Measurements from ENCODE around the gene KHDC3L. TPM values are rescaled to one million over a fixed set of nuclear protein-coding genes. Genes with fewer than 3 reads are reported as not detected.

The KHDC3L gene
- total RNA-seq, 1 experiment from 2014 or later: not detected

DNA sequence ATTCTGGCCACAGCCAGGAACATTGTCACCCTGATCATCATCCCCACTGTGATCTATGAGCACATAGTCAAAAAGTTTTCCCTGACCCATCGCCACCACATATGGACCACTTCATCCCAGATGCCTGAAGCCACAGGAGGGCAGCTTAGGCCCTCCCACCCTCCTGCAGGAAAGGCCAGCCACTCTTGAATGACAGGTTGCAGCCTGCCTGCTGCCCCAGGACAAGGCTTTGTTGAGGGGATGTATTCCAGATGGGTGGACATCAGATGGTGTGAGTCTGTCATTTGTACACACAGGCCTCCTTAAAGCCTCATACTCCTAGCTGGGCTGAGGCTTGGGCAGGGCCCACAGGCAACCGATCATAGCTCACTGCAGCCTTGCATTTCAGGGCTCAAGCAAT lies 39.1 kb upstream of the KHDC3L start:
- Histone ChIP-seq H3K4me1 (ENCODE audit: control insufficient read depth, insufficient read depth, low read length) (no peaks in the 10 kb centered on the region), H3K36me3 (ENCODE audit: control insufficient read depth, insufficient read depth, low read length) (no peaks in the 10 kb centered on the region), H3K4me3 (ENCODE audit: low read depth in 2 of 2, low read length in 2 of 2) (no peak overlapping the region), H3K27me3 (ENCODE audit: control insufficient read depth, insufficient read depth, low read length) (no peaks in the 10 kb centered on the region), H3K27ac (ENCODE audit: low read length) (no peak overlapping the region), H3K9me3 (ENCODE audit: control insufficient read depth, insufficient read depth, low read depth, low read length) (no peaks in the 10 kb centered on the region)
- POLR2A ChIA-PET: interaction anchor here (0.6 kb wide), 1 partner anchor 65 kb away, joined by 11 read pairs; no protein-coding TSS in a partner anchor
- in situ Hi-C loops (cut with HindIII; ENCODE audit: low pct_unique_long_range_greater_than_20kb, low sequenced_read_pairs) (no loop called here), intact Hi-C loops (cut with micrococcal nuclease; ENCODE audit: unreplicated experiment) (loop anchor here (10.0 kb wide), 2 partner anchors 139 to 909 kb away; no protein-coding TSS in a partner anchor)
- CTCF ChIA-PET: interaction anchor here (0.9 kb wide), 1 partner anchor 193 kb away, joined by 3 read pairs; no protein-coding TSS in a partner anchor
- DNase-seq (ENCODE audit: low read depth, low spot score) (no peak), ATAC-seq (peak; percentile 25; the same call in 1 of the 2 replicates)
- TF ChIP-seq TCF7L2 (IDR thresholded peaks at IDR 0.05; ENCODE audit: low read depth, low read length) (no peak), CTCF (IDR thresholded peaks at IDR 0.05) (no peak), POLR2AphosphoS5 (IDR thresholded peaks at IDR 0.05; ENCODE audit: low read depth, low read length) (no peak), REST (IDR thresholded peaks at IDR 0.05; ENCODE audit: insufficient read depth in 1 of 2, low read depth in 2 of 2, low read length in 1 of 2) (no peak), SIN3A (IDR thresholded peaks at IDR 0.05; ENCODE audit: borderline replicate concordance, insufficient read depth, low read depth, low read length) (no peak)
- BruUV-seq (replicated peaks): no TSS peak

DNA sequence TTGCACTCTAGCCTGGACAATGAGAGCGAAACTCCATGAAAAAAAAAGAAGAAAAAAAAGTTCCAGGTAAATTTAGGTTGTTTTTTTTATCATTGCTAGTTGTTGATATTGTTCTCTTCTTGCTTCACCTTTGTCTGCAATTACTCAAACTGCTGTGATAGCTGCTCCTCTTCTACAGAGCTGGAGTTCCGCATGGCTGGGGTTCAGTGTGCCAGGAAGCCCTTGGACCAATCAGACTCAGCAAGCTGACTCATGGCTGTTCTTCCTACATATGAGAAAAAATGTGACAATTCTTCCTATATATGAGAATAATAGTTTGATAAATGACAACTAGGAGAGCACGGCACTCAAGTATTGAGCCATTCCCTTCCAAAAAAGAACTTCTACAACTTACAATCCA lies 36.8 kb upstream of the KHDC3L start:
- POLR2A ChIA-PET: no interaction called here
- no TSS peak for BruUV-seq (replicated peaks)
- Histone ChIP-seq H3K4me1 (ENCODE audit: control insufficient read depth, insufficient read depth, low read length) (no peaks in the 10 kb centered on the region), H3K36me3 (ENCODE audit: control insufficient read depth, insufficient read depth, low read length) (no peaks in the 10 kb centered on the region), H3K4me3 (ENCODE audit: low read depth in 2 of 2, low read length in 2 of 2) (no peak overlapping the region), H3K27ac (ENCODE audit: low read length) (no peak overlapping the region), H3K9me3 (ENCODE audit: control insufficient read depth, insufficient read depth, low read depth, low read length) (no peaks in the 10 kb centered on the region), H3K27me3 (ENCODE audit: control insufficient read depth, insufficient read depth, low read length) (no peaks in the 10 kb centered on the region)
- CTCF ChIA-PET: interaction anchor here (0.6 to 0.7 kb wide), 2 partner anchors 40 to 45 kb away, joined by 3 to 4 read pairs; no protein-coding TSS in a partner anchor
- no peak for ATAC-seq
- DNase-seq (ENCODE audit: low read depth, low spot score): no peak
- in situ Hi-C loops (cut with HindIII; ENCODE audit: low pct_unique_long_range_greater_than_20kb, low sequenced_read_pairs): no loop called here
- TF ChIP-seq REST (IDR thresholded peaks at IDR 0.05; ENCODE audit: insufficient read depth in 1 of 2, low read depth in 2 of 2, low read length in 1 of 2): no peak
- intact Hi-C loops (cut with micrococcal nuclease; ENCODE audit: unreplicated experiment): loop anchor here (1.0 to 10.0 kb wide), 4 partner anchors 40 to 911 kb away; no protein-coding TSS in a partner anchor

All from Panc1 (cell line).